Measurements from ENCODE around the gene SRRM3.

Gene SRRM3

DNA sequence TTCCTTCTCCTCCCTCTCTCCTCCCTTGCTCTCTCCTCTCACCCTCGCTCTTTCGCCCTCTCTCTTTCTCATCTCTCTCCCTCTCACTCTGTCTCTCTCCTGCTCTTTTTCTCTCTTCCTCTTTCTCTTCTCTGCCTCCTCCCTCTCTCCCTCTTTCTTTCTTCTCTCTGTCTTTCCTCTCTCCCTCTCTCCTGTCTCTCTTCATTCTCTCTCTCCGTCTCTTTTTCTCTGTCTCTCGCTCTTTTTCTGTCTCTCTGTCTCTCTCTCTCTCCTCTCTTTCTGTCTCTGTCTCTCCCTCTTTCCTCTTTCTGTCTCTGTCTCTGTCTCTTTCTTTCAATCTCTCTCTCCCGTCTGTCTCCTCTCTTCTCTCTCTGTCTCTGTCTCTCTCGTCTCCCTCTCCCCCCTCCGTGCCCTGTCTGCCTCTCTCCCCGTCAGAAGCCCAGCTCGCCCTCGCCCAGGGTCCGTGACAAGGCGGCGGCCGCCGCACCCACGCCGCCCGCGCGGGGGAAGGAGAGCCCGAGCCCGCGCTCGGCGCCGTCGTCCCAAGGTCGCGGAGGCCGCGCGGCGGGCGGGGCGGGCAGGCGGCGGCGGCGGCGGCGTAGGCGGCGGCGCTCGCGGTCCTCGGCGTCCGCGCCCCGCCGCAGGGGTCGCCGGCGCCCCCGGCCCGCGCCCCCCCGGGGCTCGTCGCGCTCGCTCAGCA, 79.5 kb downstream of the SRRM3 start (continued):
- TF ChIP-seq, protein P1, sequence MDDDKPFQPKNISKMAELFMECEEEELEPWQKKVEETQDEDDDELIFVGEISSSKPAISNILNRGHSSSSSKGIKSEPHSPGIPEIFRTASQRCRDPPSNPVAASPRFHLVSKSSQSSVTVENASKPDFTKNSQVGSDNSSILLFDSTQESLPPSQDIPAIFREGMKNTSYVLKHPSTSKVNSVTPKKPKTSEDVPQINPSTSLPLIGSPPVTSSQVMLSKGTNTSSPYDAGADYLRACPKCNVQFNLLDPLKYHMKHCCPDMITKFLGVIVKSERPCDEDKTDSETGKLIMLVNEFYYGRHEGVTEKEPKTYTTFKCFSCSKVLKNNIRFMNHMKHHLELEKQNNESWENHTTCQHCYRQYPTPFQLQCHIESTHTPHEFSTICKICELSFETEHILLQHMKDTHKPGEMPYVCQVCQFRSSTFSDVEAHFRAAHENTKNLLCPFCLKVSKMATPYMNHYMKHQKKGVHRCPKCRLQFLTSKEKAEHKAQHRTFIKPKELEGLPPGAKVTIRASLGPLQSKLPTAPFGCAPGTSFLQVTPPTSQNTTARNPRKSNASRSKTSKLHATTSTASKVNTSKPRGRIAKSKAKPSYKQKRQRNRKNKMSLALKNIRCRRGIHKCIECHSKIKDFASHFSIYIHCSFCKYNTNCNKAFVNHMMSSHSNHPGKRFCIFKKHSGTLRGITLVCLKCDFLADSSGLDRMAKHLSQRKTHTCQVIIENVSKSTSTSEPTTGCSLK (tag by site-specific recombination; IDR thresholded peaks at IDR 0.05), result no peak
- TF ChIP-seq PRDM1 (tag by site-specific recombination; IDR thresholded peaks at IDR 0.05) (peak; percentile 99), ZNF596 (tag by site-specific recombination; IDR thresholded peaks at IDR 0.05) (peak; percentile 97), ZNF670 (tag by site-specific recombination; IDR thresholded peaks at IDR 0.05; ENCODE audit: low read depth) (no peak), ZNF202 (tag by site-specific recombination; IDR thresholded peaks at IDR 0.05; ENCODE audit: borderline replicate concordance) (peak; percentile 28), ZFHX2 (tag by site-specific recombination; conservative IDR thresholded peaks at IDR 0.05) (peak; percentile 83), ZBTB8A (tag by site-specific recombination; IDR thresholded peaks at IDR 0.05) (peak; percentile 32; the same call in 1 of the 2 replicates), HOXD13 (CRISPR knock-in tag; IDR thresholded peaks at IDR 0.05; ENCODE audit: borderline replicate concordance) (no peak), SALL2 (tag by site-specific recombination; IDR thresholded peaks at IDR 0.05; ENCODE audit: borderline replicate concordance) (peak; percentile 87; the same call in 1 of the 2 replicates), KLF8 (tag by site-specific recombination; IDR thresholded peaks at IDR 0.05) (peak; percentile 42; the same call in 1 of the 2 replicates), ZNF777 (tag by site-specific recombination; IDR thresholded peaks at IDR 0.05; ENCODE audit: borderline replicate concordance) (peak; percentile 84; the same call in 1 of the 2 replicates), ZNF366 (tag by site-specific recombination; conservative IDR thresholded peaks at IDR 0.05) (peak; percentile 99)

DNA sequence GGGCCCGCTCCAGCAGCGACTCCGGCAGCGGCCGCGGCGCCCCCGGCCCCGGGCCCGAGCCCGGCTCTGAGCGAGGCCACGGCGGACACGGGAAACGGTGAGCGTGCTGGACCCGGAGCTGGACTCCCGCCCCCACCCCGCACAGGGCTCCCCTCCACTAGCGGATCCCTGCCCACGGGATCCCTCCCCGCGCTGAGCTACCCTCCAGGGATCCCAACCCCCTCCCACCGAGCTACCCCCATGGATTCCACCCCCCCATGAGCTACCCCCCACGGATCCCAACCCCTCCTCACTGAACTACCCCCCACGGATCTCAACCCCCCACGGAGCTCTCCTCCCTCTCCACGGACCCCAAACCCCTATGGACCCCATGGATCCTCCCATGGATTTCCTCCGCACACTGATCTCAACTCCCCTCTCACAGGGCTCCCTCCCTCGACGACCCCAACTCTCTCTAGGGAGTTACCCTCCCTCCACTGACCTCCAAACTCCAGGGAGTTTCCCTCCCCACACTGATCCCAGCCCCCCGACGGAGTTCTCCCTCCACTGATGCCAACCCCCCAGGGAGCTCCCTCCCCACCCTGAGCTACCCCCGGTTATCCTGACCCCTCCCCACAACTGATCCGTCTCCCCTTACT, 80.1 kb downstream of the SRRM3 start:
- CTCF ChIA-PET, result interaction anchor here (0.6 to 2.3 kb wide), 5 partner anchors 9 to 105 kb away, joined by 4 to 15 read pairs (median 6); no protein-coding TSS in a partner anchor
- TF ChIP-seq TRIM28 (IDR thresholded peaks at IDR 0.05; ENCODE audit: borderline replicate concordance, low read length) (no peak), ZIC2 (tag by site-specific recombination; IDR thresholded peaks at IDR 0.05) (peak; percentile 59), RBAK (tag by site-specific recombination; IDR thresholded peaks at IDR 0.05) (no peak), ZSCAN16 (tag by site-specific recombination; IDR thresholded peaks at IDR 0.05) (no peak), ZNF335 (tag by site-specific recombination; conservative IDR thresholded peaks at IDR 0.05) (no peak), ZNF37A (tag by site-specific recombination; IDR thresholded peaks at IDR 0.05) (no peak), GLIS1 (tag by site-specific recombination; IDR thresholded peaks at IDR 0.05) (peak; percentile 99), ZBTB7A (tag by site-specific recombination; IDR thresholded peaks at IDR 0.05; ENCODE audit: low read depth) (peak; percentile 72; the same call in 1 of the 2 replicates), WT1 (tag by site-specific recombination; IDR thresholded peaks at IDR 0.05) (peak; percentile 71), ZNF302 (tag by site-specific recombination; IDR thresholded peaks at IDR 0.05; ENCODE audit: low read depth) (no peak), GLIS2 (tag by site-specific recombination; IDR thresholded peaks at IDR 0.05) (peak; percentile 85), ZNF221 (tag by site-specific recombination; IDR thresholded peaks at IDR 0.05; ENCODE audit: borderline replicate concordance) (no peak), ZNF747 (tag by site-specific recombination; IDR thresholded peaks at IDR 0.05) (no peak)
- TF ChIP-seq, protein P2, sequence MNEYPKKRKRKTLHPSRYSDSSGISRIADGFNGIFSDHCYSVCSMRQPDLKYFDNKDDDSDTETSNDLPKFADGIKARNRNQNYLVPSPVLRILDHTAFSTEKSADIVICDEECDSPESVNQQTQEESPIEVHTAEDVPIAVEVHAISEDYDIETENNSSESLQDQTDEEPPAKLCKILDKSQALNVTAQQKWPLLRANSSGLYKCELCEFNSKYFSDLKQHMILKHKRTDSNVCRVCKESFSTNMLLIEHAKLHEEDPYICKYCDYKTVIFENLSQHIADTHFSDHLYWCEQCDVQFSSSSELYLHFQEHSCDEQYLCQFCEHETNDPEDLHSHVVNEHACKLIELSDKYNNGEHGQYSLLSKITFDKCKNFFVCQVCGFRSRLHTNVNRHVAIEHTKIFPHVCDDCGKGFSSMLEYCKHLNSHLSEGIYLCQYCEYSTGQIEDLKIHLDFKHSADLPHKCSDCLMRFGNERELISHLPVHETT (tag by site-specific recombination; IDR thresholded peaks at IDR 0.05), result no peak
- TF ChIP-seq, protein P3, sequence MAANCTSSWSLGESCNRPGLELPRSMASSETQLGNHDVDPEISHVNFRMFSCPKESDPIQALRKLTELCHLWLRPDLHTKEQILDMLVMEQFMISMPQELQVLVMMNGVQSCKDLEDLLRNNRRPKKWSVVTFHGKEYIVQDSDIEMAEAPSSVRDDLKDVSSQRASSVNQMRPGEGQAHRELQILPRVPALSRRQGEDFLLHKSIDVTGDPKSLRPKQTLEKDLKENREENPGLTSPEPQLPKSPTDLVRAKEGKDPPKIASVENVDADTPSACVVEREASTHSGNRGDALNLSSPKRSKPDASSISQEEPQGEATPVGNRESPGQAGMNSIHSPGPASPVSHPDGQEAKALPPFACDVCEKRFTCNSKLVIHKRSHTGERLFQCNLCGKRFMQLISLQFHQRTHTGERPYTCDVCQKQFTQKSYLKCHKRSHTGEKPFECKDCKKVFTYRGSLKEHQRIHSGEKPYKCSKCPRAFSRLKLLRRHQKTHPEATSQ (tag by site-specific recombination; IDR thresholded peaks at IDR 0.05), result no peak
- TF ChIP-seq, protein P4, sequence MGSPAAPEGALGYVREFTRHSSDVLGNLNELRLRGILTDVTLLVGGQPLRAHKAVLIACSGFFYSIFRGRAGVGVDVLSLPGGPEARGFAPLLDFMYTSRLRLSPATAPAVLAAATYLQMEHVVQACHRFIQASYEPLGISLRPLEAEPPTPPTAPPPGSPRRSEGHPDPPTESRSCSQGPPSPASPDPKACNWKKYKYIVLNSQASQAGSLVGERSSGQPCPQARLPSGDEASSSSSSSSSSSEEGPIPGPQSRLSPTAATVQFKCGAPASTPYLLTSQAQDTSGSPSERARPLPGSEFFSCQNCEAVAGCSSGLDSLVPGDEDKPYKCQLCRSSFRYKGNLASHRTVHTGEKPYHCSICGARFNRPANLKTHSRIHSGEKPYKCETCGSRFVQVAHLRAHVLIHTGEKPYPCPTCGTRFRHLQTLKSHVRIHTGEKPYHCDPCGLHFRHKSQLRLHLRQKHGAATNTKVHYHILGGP (tag by site-specific recombination; IDR thresholded peaks at IDR 0.05), result no peak

More for the DNA sequence above, 80.1 kb downstream of the SRRM3 start:
- Histone ChIP-seq H3K4me1 (ENCODE audit: control insufficient read depth, insufficient read depth, low read length) (no peaks in the 10 kb centered on the region), H3K4me3 (ENCODE audit: low read depth, low read length) (peak overlapping the region; percentile 28), H3K9me3 (ENCODE audit: control insufficient read depth, insufficient read depth, low read depth, low read length) (no peaks in the 10 kb centered on the region), H3K27ac (ENCODE audit: extremely low read depth, low read depth, low read length) (no peak overlapping the region; the same call in 1 of the 2 replicates), H3K36me3 (ENCODE audit: control insufficient read depth in 2 of 2, insufficient read depth in 1 of 2, low read length in 2 of 2) (no peaks in the 10 kb centered on the region)
- POLR2A ChIA-PET, result interaction anchor here (0.6 to 1.9 kb wide), 5 partner anchors 9 to 148 kb away, joined by 3 to 7 read pairs (median 4); no protein-coding TSS in a partner anchor

Measured in HEK293 (cell line).